Right renal cortex interstitium (tissue), 3 donors: ENCODE results near the gene PTPRO. TPM values are rescaled to one million over a fixed set of nuclear protein-coding genes. Genes with fewer than 3 reads are reported as not detected.

Source experiments
- DNase-seq, 3 donors: peaks; one replicate each; pipeline ENCODE4 v3.0.0-alpha.2; 2013; ENCODE audit warnings: low read depth in 3 of 3, low spot score in 2 of 3
- polyA plus RNA-seq, 3 donors: library from polyadenylated mRNA; unstranded; fragments of 120-200 nt; gene quantifications; one replicate each; pipeline ENCODE4 v1.2.1, GENCODE V29; 2013; ENCODE audit not compliant: insufficient read length in 3 of 3

Gene PTPRO
- polyA plus RNA-seq, 3 donors = 253 to 290 (median 270) TPM

DNA sequence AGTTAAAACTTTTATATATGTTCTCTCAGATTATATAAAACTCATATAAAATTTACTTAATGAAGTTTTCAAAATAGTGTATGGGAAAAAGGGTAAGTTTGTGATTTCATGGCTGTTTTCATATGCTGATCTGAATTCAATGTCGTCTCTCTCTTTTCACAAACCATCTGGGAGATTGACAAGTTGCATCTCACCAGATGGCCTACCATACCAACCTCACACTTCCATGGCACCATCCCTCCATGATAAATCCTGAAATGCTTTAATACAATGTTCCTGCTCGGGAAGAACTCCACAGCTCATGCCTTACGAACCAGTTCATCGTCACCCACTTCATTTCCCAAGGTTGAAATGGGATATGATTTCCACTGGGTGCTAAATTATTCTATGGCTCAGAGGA lies 22.3 kb downstream of the PTPRO start:
- no peak for DNase-seq

DNA sequence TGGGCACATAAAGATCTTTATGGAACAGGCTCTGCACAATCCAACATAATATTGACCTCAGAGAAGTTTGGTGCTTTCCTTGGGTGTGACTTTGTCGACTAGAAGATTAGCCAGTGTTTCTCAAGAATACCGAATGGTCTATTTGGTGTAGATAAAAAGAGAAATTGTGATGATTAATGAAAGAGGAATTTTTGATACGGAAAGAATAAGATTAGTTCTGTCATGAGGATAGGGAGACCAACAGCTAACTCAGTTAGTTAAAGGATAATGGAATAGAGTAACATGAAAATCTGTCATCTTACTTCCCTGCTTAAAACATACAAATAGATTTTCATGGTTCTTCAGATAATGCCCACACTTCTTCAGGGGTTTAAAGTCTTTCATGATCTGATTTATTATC lies 24.2 kb downstream of the PTPRO start:
- no peak for DNase-seq

DNA sequence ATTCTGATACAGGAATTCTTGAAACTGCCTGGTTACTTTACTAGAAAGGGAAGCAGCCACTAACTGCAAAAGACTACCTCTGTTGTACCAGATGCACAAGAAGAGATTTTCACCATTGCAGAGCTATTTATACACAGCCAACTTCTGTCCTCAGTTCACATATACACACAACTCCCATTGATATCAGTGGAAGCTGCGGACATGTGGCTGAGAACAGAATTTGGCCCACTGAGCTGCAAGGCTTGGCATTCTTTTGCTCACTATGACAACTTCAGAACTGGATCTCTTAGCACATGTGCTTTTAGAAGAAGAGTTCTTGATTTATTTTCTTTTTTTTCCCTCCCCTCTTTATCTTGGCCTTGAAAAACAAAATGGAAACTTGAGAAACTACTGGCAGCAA lies 28.3 kb downstream of the PTPRO start:
- DNase-seq = no peak

DNA sequence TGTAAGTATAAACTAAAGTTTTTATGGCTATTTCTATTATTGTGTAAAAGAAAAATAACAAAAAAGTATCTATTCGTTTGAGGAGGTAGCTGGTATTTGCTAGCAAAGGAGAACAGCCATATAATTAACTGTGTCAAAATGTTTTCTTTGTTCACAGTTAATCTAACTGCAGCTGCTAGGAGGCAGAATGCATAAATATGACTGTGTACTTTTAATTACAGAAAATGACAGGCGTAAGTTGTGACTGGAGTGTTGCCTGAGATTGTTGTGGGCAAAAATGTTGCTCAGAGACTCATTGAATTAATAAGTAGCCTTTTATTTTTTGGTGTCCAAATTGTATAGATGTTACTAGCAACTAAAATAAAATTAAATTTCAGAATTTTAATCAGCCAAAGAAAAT lies 33.5 kb downstream of the PTPRO start:
- no peak for DNase-seq

DNA sequence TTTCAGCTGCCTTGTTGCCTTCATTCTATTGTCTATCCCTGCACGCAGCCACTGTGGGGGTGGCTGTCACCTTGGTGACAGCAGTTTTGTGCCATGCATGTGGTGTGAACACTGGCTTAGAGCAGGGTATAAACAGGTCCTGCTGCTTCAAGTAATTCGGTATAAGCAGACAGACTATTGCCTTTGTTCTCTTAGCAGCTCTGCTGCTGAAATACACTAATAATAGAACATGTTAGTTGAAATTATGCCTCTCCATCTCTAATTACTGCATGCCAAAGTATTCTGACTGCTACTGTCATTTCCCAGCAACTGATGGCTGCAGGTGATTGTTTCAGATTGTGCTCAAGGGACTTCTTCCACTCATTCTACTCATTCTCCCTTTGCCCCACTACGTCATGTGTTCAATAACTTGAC lies 34.6 kb downstream of the PTPRO start:
- no peak for DNase-seq

DNA sequence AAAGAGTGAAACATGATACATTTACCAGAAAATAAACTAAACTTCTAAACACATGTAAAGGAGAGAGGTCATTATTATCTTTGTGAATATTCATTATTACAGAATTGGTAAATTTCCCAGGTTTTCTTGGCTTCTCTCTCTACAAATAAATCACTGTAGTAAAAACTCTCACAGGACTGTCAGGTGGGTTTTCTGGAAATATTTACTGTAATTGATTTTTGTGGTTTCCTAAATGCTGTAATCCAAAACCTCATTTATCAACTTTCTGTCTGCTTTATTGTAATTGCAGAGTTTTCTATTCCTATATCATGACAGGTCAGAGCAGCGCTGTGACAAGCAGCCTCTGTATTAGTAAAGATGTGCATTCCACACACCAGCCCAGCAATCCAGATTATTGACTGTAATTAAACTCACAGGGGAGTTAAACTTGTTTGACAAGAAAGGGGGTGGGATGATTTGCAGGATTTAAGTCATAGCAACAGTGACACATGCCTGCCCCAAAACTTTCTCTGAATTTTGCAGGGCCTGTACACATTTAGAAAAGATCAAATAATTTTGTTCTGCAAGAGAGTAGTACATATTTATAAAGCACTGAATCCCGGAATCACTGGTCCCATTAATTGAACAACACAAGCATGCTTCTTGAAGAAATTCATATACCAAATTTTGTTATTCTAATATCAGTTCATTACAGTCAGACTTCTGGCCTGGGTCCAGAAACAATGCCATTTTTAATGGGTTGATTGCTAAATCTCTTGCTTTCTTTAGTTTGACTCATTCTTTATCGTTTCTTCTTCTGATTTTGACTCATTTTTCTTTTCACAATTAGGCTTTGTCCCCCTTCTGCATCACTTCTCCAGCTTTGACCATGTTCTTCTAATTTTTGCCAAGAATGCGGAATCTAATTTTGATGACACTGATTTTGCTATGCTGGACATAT lies 42.2 kb downstream of the PTPRO start:
- DNase-seq = no peak

DNA sequence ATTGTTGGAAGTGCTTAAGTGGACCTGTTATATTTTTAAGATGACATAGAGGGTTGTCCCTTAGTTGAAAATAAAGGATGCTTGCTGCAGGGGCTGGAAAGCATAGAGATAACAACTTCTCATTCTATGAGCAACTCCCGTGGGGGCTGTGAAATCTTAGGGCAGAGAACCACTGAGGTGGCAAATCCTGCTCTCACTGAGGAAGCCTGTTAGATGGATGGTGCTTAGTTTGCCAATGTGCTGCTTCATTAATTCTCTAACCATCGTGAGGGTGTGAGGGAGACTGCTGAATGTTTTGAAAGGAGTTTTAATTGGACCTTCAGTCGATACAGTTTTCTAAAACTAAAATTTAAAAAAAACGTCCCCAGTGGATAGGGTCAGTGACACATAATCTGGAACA lies 46.5 kb downstream of the PTPRO start:
- peak in 1 of 3 donors; percentile 5 for DNase-seq

DNA sequence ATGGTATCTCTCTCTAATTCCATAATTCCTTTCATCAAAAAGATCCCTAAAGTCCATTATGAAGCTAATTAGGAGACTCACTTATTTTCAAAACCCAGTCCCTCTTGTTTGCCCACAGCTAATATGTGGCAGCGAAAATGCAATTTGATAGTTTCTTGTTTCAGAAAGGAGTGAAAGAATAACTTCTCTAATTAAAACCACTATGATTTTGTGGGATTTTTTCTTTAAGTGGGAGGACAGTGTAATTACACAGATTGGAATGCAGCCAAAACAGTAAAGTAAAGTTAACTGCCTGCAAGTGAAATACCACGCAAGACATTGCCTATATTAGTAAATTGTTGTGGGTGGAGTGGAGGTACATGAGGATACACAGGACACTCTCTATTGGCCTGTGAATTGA lies 50.0 kb downstream of the PTPRO start:
- DNase-seq = no peak

DNA sequence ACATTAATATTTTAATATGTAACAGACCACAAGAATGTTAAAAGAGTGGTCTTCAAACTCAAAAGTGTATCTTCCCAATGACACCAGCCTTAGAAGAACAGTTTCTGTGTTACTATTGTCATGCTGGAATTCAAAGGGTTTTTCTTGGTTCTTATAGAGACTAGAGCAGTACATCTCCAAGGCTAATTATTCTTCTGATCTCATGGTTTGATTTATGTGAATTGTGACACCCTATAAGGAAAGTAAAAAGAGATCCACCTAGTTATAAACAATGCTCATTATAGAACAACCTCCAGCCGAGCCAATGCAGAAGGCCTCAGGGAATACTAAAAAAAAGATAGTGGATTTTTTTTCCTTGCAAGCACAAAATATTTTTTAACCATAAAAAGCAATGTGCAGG lies 65.5 kb downstream of the PTPRO start:
- no peak for DNase-seq

DNA sequence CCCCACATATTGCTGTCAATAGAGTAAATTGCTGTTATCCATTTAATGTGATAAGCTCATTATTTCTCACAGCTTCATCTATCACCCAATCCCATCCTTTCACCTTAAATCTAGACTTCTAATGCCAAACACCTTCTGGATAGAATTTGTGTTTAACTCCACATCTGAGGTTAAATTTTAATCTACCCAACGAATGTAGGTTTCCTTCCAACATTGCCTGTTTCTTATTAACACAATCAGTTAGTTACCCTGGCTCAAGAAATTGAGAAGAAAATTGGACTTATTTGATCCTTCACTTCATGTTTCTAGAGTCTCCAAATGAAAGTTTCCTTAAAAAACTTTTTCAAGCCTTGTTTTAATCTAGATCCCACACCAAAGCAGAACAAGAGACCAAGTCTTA lies 67.3 kb downstream of the PTPRO start:
- no peak for DNase-seq

DNA sequence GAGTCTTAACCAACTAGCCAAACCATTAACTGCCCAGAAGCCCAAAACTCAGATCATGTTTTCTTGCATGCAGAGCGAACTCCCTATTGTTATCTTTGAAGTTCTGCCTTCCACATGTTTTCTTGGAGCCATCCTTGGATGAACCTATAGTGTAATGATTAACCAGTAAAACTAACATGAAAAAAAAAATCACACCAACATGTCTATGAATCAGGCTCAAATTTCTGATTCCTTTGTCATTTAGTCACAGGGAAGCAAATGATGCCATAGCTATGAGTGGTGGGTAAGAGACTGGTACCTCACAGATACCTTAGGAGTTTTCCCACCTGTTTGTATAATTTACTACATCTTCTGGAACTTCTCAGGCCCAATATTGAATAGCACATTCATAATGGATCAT lies 70.7 kb downstream of the PTPRO start:
- no peak for DNase-seq

DNA sequence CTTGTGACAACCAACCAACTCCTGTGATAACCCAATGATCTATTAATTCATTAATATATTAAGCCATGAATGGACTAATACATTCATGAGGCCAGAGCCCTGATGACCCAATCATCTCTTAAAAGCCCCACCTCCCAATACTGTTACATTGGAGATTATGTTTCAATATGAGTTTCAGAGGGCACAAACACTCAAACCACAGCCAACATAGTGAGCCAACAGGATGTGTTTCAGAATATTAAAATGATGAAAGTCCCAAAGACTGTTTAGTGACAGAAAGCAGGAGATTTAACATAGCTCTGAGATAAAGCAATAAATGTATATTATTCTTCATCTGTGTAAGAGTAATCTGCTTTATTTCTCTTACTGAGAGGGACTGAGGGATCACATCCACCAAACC lies 71.7 kb downstream of the PTPRO start:
- no peak for DNase-seq

DNA sequence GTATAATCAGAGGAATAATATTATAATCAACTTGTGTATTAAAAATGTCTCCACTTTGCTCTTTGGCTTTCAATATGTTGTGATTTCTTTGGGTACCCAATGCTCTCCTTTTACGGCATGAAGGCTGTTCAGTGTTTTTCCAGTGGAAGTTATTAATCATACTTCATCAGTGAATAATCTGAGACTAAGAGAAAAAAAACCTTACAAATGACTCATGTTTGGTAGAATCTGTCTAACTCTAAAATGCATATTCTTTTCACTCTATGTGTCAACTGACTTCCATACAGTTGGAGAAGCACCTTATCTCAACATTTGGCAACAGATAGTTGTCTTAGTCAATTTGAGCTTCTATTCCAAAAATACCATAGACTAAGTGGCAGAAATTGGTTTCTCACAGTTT lies 82.2 kb downstream of the PTPRO start:
- DNase-seq = no peak

DNA sequence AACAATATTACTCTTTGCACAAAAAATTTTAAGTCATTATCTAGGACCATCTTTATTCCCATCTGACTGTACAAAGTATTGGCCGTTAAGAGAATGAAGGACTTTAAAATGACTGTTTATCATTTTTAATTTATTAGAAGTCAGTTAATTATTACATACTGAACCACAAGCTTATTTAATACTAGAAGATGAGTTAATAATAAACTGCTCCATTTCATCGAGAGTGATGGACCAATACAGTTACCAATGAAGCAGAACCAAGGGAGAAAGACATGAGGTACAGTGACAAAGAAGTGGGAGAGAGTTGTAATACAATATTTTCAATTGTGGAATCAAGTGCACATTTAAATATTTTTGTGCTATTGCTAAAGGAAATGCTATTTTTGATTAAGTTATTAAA lies 83.3 kb downstream of the PTPRO start:
- no peak for DNase-seq

DNA sequence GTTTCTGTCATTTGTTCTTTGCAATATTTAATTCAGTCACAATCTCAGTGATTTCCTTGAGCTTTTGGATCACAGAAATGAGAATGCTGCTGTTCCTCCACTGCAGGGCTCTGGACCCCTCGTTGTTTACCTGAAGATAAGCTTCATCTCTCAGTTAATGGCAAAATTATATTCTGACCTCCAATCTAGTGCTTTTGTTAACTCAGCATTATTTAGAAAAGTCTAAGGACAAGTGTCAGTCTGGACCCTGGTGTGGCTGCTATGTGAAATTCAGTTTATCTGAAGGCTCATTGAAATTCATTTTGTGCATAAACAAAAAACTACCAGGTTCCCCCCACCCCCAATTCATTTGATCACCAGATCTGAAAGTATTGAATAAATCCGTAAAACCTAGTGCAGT lies 84.7 kb downstream of the PTPRO start:
- DNase-seq = no peak

DNA sequence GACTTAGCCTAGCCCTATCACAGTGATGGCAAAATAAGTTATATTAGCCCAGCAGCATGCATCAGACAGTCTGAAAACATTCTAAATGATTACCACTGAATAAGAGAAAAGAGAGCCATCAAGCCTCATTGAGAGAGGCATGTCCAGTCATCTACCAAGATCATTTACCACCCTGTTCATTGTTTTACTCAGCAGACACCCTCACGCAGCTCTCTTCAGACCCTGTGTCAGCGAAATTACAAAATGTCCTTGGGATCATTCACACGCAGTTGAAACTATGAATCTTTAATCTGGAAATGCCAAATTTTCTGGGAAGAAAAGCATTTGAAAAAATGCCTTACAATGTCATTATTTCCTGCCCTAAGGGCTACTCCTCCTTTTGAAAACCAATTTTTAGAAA lies 89.5 kb downstream of the PTPRO start:
- no peak for DNase-seq

DNA sequence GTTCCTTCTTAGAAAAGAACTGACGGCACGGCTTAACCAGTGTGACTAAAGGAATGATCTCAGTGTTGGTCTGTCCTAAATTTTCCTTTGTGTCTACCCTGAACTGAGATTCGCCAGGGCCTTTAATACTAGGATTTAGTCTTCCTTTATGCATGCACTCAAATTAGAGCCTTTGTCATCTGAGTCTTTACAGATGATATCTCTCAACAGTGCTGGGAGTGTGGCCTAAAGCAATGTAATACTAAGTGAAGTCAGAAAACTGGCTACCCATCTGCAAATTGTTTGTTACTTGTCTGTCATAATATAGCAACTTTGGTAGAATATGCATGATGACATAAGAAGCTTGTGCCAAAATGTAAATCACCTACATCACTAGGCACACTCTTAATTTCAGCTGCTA lies 95.4 kb downstream of the PTPRO start:
- DNase-seq = no peak

DNA sequence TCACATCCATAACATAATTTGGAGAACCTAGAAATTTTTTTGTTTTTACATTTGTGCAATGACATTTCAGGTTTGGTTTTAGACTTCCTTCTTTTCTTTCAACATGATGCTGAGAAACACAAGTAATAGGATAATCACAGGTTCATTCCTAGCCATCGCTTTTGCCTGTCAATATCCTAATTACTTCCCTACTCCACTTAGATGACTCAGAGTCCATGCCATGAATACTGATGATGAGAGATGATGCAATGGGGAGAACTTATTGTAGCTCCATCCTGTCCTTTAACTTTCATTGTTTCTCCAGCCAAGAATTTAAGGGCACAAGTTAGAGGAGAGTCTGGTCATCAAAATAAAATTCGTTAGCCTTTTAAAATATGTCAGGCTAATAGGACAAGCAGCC lies 101.3 kb downstream of the PTPRO start:
- no peak for DNase-seq

DNA sequence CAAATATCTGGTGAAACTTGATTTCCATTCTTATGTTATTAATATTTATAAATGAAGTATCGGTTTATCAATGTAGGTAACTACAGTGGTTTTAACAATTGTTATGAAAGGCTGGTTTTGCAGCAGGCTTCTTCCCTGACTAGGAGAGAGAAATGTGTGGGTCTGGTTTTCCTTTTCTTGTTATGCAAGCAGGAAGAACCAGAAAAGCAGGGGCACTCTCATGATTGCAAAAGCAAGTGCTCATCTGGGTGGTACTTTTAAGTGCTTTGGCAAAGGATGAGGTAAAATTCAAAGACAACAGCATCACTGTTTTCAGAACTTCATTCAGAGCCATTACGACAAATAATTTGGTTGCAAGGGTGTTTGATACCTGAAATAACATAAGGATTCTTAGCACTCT lies 105.6 kb downstream of the PTPRO start:
- DNase-seq = no peak

DNA sequence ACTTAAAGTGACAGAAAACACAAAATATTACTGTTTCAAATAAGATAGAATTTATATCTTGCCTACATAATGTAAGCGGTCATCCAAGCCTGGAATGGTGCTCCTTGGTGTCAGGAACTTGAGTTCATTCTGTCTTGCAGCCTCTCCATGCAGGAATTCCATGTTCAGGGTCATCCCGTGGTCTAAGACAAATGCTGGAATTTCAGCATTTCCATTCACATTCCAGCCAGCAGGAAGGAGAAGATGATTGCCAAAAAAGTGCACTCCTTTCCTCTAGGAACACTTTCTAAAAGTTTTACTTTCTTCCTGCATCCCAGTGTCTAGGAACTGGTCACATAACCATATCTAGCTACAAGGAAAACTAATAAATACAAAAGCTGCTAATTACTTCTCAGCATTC lies 106.3 kb downstream of the PTPRO start:
- DNase-seq = no peak

DNA sequence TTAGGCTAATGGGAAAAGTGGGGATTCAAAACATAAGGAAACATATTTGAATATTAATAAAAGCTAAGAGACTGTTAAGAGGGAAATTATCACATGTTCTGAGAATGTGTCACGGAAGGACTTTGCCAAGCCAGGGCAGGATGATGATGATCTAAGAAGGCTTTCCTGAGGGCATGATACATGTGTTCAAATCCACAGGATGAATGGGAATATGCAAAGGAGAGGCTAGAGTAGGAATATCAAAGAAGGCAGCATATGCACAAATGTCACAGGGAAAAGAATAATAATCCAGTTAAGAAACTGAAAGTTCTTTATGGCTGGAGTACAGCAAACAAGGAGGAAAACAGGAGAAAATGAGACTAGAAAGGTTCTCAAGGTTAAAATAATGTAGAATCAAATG lies 107.0 kb downstream of the PTPRO start:
- no peak for DNase-seq

DNA sequence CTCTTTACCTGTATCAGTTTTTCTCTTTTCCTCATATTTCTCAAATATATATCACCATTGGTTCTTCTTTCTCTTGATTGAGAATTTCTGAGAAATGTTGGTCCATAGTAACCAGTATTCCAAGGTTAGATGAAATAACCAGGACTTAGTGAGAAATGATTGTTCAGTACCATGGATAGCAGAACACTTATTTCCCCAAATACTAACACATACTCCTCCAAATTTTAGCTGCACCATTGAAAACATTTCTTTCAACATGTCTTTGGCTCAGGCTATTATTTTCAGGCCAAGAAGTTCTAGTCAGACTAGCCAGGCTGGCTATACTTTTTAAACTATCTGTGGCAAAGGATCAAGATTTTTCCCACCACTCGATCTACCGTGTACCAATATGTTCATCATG lies 113.3 kb downstream of the PTPRO start:
- no peak for DNase-seq

DNA sequence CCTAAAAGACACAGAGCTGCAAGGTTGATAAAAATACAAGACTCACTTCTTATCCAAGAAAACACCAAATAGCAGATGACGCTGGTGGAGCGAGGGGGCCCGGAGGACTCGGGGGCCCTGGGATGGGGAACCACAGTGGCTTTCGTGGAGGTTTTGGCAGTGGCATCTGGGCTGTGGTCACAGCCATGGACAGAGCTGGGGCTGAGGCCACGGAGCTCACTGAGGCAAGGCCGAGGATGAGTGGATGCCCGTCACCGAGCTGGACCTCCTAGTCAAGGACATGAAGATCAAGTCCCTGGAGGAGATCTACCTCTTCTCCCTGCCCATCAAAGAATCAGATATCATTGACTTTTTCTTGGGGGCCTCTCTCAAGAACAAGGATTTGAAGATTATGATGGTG lies 117.2 kb downstream of the PTPRO start:
- no peak for DNase-seq
